ENCODE data around the gene C1QTNF8.

Gene C1QTNF8

GRCh38 chr16:1096169-1097082, at the start of gene C1QTNF8:
Gene C1QTNF8 (minus strand): TSS chr16:1096244. CDS start chr16:1094922, 1,322 bp downstream.
- no peak for DNase-seq

- no peak for DNase-seq
Measured at GRCh38 chr16:1145383-1146100, 49.5 kb upstream of the C1QTNF8 start.

DNA sequence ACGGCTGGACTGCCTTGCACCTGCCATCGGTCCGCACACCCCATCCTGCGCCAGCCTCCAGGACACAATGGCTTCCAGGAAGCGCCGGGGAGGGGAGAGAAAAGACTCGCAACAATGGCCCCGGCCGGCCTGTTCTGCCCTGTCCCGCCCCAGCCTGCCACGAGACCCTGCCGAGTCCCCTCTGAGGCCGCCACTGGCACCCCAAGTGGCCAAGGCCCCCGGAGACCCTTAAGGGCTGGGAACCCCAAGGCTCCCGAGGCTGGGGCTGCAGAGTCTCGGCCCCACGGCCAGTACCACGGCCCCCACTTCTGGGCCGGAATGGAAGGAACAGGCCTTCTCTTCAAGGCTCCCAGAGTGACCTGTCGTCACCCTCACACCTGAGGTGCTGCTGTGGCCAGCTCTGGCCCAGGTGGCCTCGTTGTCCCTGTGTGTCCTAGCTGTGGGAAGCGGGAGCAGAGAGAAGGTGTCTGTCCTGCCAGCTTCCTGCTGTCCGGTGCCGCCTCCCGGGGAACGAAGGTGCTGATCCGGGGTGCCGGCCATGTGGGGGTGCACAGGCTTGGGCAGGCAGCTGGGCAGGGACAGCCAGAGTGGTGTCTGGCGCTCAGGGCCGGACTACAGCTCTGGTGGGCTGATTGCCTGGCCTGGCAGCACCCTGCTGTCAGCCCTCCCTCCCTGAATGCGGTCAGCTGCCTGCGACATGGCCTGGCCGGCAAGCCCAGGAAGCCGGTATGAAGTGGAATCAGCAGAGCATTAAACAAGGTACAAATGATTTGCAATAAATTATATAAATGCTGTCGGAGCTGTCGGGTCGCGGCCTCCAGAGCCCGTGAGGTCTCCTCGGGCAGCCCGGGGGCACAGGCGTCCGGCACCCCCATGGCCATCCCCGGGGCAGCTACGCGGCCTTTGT, 48.7 kb upstream of the C1QTNF8 start:
- DNase-seq, result no peak

- DNase-seq, result no peak
Measured at GRCh38 chr16:1143761-1144450, 47.9 kb upstream of the C1QTNF8 start.

- DNase-seq, result no peak
Measured at GRCh38 chr16:1142911-1143310, 46.9 kb upstream of the C1QTNF8 start.

GRCh38 chr16:1141716-1142115, 45.7 kb upstream of the C1QTNF8 start:
- no peak for DNase-seq

DNA sequence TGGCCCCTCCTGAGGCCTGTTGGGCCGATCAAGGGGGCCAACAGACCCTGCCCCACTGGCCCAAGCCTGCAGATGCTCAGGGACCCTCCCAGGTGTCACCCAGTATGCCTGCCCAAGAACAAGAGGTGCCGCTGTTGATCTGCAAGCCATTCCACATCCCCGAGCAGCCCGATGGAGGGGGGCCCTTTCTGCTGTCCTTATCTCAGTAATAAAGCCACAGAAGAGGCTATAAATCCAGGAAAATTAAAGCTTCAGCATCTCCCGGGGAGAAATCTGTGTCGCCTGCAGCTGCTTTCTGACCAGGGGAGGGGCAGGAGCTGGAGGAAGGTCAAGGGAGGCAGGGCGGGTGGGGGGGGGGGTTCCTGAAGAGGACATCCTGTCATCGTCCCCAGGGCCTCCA, 45.1 kb upstream of the C1QTNF8 start:
- DNase-seq, result no peak

GRCh38 chr16:1140582-1141162, 44.6 kb upstream of the C1QTNF8 start:
- DNase-seq, result no peak

DNA sequence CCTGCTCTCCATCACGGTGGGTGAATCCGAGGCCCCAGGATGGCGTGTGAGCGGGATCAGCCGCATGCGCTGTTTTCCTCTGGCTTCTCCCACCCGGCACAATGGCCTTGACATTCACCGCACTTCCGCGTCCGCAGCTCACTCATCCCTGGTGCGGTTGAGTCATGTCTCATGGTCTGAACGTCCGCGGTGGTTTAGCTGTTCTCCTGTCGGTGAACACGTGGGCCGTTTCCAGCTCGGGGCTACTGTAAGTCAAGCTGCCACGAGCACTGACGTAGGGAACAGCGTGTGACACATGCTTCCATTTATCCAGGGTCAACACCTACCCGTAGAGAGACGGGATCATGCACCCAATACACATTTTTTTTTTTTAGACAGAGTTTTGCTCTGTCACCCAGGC, 41.6 kb upstream of the C1QTNF8 start:
- DNase-seq, result no peak

GRCh38 chr16:1135459-1135825, 39.4 kb upstream of the C1QTNF8 start:
- DNase-seq, result no peak

DNA sequence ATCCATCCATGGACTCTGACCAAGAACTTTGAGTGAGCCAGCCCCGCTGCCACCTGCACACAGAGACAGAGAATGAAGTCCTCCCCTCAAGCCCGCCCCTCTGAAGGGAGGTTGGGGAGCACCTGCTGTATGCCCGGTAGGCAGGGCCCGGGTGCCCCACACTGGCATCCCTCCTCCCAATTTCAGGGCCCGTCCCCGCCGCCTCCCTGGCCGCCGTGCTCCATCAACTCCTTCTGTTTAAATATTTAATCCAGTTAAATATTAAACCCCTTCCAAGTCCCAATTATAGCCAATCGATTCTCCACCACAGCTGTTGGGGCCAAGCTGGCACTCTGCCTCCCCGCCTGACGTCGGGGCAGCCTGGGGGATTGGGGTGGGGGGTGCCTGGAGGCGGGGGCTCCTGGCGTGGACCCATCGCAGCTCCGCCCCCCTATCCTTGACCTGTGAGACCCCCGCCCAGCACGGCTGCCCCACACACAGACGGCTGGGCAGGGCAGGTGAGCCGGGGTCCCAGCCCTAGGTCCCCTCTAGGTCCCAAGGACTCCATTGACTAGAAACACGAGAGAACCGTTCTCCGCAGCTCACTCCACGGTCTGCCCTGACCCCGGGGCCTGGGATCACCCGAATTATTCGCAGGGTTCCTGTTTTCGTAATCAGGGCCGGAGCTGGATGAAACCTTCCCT, 38.9 kb upstream of the C1QTNF8 start:
- DNase-seq, result no peak

DNA sequence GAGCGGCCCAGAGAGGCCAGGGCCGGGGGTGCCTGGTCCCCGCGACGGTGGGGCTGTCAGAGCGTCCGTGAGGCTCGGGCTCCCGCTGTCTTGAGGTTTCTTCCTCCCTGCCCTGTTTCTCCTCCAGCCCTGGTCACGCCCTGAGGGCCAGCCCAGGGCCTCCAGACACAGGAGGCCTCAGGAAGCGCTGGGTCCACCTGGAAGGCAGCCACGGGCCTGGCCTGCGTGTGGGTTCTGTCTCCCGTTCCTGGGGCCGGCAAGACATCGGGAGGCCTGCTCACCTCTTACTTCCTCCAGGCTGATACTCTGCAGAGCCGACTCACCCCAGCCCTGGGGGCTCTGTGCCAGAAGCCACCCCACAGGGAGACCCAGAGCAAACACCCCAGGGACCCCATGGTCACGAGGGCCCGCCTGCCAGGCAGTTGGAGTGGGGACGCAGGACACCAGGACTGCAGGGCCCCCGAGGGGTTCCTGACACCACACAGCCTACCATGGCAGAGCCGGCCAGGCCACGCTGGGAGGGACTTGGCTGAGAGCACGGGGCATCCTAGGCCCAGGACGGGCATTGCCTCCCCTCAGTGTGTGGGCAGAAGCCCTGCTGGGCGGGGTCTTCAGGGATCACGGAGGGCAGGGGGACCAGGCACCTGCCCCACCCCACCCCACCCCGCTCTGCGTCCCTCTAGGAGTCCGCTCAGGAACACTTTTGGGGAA, 37.9 kb upstream of the C1QTNF8 start:
- DNase-seq, result no peak

- DNase-seq, result no peak
Measured at GRCh38 chr16:1133271-1133670, 37.2 kb upstream of the C1QTNF8 start.

DNA sequence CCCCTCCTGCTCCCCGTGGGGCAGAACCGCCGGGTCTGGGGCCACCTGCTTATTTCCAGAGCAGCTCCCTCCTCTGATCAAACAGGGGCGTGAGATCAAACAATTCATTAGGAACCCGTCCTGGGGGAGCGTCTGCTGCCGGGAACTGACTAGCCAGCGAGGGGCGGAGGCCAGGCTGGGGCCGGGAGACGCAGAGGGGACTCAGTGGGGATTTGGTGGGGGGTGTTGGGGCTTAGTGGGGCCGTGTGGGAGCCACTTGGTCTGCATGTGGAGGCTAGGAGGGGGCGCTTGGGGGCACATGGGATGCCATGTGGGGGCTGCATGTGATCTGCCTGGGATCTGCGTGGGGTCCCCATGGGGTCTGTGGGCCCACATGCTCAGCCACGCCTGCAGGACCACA, 36.4 kb upstream of the C1QTNF8 start:
- no peak for DNase-seq

DNA sequence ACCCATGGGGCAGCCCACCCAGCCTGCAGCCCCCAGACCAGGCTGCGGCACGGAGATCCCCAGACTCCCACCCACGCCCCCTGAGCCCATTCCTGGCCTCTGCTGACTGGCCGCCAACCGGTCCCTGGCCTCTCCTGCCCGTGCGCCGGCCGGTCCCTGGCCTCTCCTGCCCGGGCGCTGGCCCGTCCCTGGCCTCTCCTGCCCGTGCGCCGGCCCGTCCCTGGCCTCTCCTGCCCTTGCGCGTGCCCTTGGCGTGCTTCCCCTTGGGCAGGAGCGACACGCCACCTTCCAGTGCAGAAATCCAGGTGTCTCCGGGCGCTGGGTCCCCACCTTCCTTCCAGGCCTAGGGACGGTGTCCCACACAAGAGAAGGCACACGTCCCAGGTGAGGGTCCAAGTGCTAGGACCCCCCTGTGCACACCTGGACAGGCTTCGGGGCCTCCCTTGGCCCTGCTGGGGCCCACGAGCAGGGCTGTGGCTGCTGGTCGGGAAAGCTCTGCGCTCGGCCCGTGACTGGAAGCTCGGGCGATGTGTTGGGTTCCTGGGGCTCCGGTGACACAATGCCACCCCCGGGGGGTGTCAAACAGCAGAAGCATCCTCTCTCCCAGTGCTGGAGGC, 35.4 kb upstream of the C1QTNF8 start:
- no peak for DNase-seq

GRCh38 chr16:1130382-1130781, 34.3 kb upstream of the C1QTNF8 start:
- DNase-seq, result no peak

- DNase-seq, result no peak
Measured at GRCh38 chr16:1129106-1129960, 33.3 kb upstream of the C1QTNF8 start.

DNA sequence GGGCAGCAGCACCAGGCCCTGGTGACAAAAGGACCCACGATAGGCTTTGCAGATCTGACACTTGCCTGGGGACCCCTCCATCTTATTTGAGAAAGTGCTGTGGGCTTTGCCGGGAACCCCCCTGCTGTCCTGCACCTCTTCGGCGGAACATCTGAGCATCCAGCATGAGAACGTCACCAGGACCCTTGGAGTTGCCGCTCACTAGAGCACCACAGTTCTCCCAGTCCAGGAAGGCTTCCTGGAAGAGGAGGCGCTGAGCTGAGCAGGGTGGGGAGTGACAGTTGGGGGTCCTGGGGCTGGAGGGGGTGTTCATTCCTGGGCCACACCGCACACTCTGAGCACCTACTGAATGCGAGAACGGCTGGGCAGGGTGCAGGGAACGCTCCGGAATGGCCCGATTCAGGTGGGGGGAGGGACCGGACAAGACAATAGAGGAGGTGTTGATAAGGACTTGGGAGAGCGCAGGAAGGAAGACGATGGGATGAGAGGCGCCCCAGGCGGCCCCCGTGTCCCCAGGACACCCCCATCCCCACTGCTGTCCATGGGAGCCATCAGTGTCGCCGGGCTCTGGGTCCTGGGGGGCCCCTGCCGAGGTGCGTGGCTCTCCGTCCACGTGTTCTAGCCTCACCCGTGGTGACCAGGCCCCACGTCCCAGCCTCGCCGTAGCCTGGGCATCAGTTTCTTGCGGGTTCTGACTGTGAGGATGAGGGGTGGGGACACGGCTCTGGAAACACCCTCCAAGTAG, 32.1 kb upstream of the C1QTNF8 start:
- DNase-seq, result no peak

- DNase-seq, result no peak
Measured at GRCh38 chr16:1127101-1127500, 31.1 kb upstream of the C1QTNF8 start.
